Measurements from ENCODE around the gene LRRC14B.

DNA sequence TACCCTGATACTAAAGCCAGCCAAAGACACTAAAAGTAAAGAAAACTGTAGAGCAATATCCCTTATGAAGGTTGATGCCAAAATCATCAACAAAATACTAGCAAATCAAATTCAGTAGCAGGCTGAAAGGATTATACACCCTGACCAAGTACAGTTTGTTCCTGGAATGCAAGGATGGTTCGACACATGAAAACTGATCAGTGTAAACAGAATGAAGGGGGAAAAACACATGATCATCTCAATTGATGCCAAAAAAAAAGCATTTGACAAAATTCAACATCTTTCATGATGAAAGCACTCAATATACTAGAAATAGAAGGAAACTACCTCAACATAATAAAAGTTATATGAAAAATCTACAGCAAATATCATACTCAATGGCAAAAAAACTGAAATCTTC is 43.5 kb upstream of the LRRC14B start:
- TF ChIP-seq, protein P1, sequence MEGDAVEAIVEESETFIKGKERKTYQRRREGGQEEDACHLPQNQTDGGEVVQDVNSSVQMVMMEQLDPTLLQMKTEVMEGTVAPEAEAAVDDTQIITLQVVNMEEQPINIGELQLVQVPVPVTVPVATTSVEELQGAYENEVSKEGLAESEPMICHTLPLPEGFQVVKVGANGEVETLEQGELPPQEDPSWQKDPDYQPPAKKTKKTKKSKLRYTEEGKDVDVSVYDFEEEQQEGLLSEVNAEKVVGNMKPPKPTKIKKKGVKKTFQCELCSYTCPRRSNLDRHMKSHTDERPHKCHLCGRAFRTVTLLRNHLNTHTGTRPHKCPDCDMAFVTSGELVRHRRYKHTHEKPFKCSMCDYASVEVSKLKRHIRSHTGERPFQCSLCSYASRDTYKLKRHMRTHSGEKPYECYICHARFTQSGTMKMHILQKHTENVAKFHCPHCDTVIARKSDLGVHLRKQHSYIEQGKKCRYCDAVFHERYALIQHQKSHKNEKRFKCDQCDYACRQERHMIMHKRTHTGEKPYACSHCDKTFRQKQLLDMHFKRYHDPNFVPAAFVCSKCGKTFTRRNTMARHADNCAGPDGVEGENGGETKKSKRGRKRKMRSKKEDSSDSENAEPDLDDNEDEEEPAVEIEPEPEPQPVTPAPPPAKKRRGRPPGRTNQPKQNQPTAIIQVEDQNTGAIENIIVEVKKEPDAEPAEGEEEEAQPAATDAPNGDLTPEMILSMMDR (conservative IDR thresholded peaks at IDR 0.05; ENCODE audit: low read depth, low read length): no peak
- TF ChIP-seq EZH2 (IDR thresholded peaks at IDR 0.05; ENCODE audit: borderline replicate concordance, low read depth, low read length, poor library complexity, severe bottlenecking): no peak

Data from A673 (cell line).